ENCODE measurements around the gene COL3A1. TPM values are rescaled to one million over a fixed set of nuclear protein-coding genes. Genes with fewer than 3 reads are reported as not detected.

The COL3A1 gene
- total RNA-seq, 1 donor from 2014 or later: 1,124 TPM

GRCh38 chr2:189060096-189060642 lies 86.0 kb downstream of the COL3A1 start:
- Mint-ChIP-seq H3K9me3 (no peaks in the 10 kb centered on the region), H3K4me3 (no peak overlapping the region), H3K27ac (no peak overlapping the region), H3K36me3 (peaks cover 18% of the 10 kb centered on the region), H3K4me1 (ENCODE audit: unreplicated experiment) (peaks cover 4% of the 10 kb centered on the region), H3K27me3 (no peaks in the 10 kb centered on the region)
- no peak for DNase-seq (ENCODE audit: extremely low spot score, unreplicated experiment)
- no peak for TF ChIP-seq CTCF (conservative IDR thresholded peaks at IDR 0.05)

Small RNAs within 50 kb of the gene (microRNA-seq; reads per million reads assigned to microRNA genes)
- gene MIR1245A (not detected), gene MIR1245B (not detected), gene MIR3606 (not detected)

Other genes with a start within 250 kb of the COL3A1 start
- 38.5 and 137 TPM in 2 replicates for gene COL5A2, start 205.4 kb downstream of the COL3A1 start, total RNA-seq (ENCODE audit: low replicate concordance)

Measured in type B pancreatic cell (in vitro differentiated cells).